T-cell (primary cell): ENCODE results near the gene NRF1. TPM values are rescaled to one million over a fixed set of nuclear protein-coding genes. Genes with fewer than 3 reads are reported as not detected.

Source experiments
- ATAC-seq, 4 experiments: fragments of 200-7000 bp in 3 of 4; fragments of 150-1000 bp in 1 of 4; cut with Tn5 transposase; replicated peaks in 1 of 4; 1 replicate in 3 of 4; 2 replicates in 1 of 4; pipeline ENCODE4 v1.10.0; 2021; ENCODE audit warnings: moderate library complexity in 3 of 4, mild to moderate bottlenecking in 2 of 4, moderate number of reproducible peaks in 1 of 4
- CTCF ChIA-PET, 2 donors: fragments of 300-600 bp; sonication (Branson Sonifier 250); formaldehyde crosslinking; loops; one replicate each; lab custom pipeline; 2022; ENCODE audit warnings: antibody characterized with exemption in 2 of 2; lab: Charles Lee
- POLR2A ChIA-PET, 2 donors: fragments of 300-600 bp; sonication (Branson Sonifier 250); formaldehyde crosslinking; loops; one replicate each; lab custom pipeline; 2022; ENCODE audit warnings: antibody characterized with exemption in 2 of 2; lab: Charles Lee
- DNase-seq, 35 experiments: peaks; one replicate each; pipeline versions ENCODE4 v3.0.0 to v3.0.0-alpha.2; 2013 to 2023
- H3K27ac ChIP-seq: one replicate; pipeline ENCODE4 v1.5.1; 2013; ENCODE audit warnings: low read length
- H3K27me3 ChIP-seq, 2 experiments: replicated peaks in 1 of 2; 1 replicate in 1 of 2; 2 replicates in 1 of 2; pipeline versions ENCODE4 v1.6.1 to v1.7.0; 2013; ENCODE audit warnings: low read length in 1 of 2, mixed read lengths in 1 of 2; ENCODE audit not compliant: control insufficient read depth in 2 of 2, insufficient read depth in 2 of 2; ENCODE audit errors: extremely low read depth in 1 of 2
- H3K36me3 ChIP-seq, 2 donors: 1 replicate in 1 of 2; 2 replicates in 1 of 2; pipeline versions ENCODE4 v1.6.1 to v1.7.0; 2013; ENCODE audit warnings: low read length in 1 of 2; ENCODE audit not compliant: control insufficient read depth in 2 of 2, insufficient read depth in 1 of 2; ENCODE audit errors: extremely low read depth in 1 of 2
- H3K4me1 ChIP-seq, 2 experiments: 1 replicate in 1 of 2; 2 replicates in 1 of 2; pipeline versions ENCODE4 v1.6.1 to v1.7.0; 2013; ENCODE audit warnings: low read length in 2 of 2, mixed read lengths in 1 of 2; ENCODE audit not compliant: insufficient read depth in 2 of 2, control insufficient read depth in 1 of 2; ENCODE audit errors: extremely low read depth in 1 of 2
- H3K4me3 ChIP-seq, 2 donors: 1 replicate in 1 of 2; 2 replicates in 1 of 2; pipeline versions ENCODE4 v1.5.1 to v1.7.0; 2013; ENCODE audit warnings: mild to moderate bottlenecking in 2 of 2, low read length in 1 of 2, moderate library complexity in 1 of 2; ENCODE audit not compliant: control insufficient read depth in 1 of 2; ENCODE audit errors: extremely low read depth in 1 of 2
- H3K9me3 ChIP-seq: 2 replicates; pipeline ENCODE4 v1.7.0; 2013
- H3K27ac Mint-ChIP-seq, 2 donors: one replicate each; pipeline ENCODE4 v1.8.0; 2020 to 2021; ENCODE audit warnings: mild to moderate bottlenecking in 2 of 2, mixed read lengths in 2 of 2
- H3K27me3 Mint-ChIP-seq, 2 donors: one replicate each; pipeline ENCODE4 v1.8.0; 2021 to 2022; ENCODE audit warnings: mixed read lengths in 2 of 2
- H3K36me3 Mint-ChIP-seq: one replicate; pipeline ENCODE4 v1.8.0; 2021; ENCODE audit warnings: mixed read lengths
- H3K4me1 Mint-ChIP-seq, 3 donors: one replicate each; pipeline ENCODE4 v1.8.0; 2020 to 2022; ENCODE audit warnings: mixed read lengths in 3 of 3, mild to moderate bottlenecking in 1 of 3
- H3K4me3 Mint-ChIP-seq, 3 donors: one replicate each; pipeline ENCODE4 v1.8.0; 2020 to 2022; ENCODE audit warnings: mild to moderate bottlenecking in 3 of 3, mixed read lengths in 3 of 3, moderate library complexity in 3 of 3
- H3K9me3 Mint-ChIP-seq, 3 donors: one replicate each; pipeline ENCODE4 v1.8.0; 2020 to 2022; ENCODE audit warnings: mixed read lengths in 3 of 3
- WGBS: methylation state at CpG from one replicate; pipeline ENCODE4 v1.1.5; 2013; ENCODE audit warnings: missing lambda C conversion rate; ENCODE audit not compliant: insufficient coverage; 5-methylcytosine and 5-hydroxymethylcytosine counted together
- total RNA-seq, 35 experiments: library from RNA in 6 of 35; stranded (reverse) in 6 of 35; fragments of 120-200 nt in 1 of 35; gene quantifications; one replicate each; pipeline versions ENCODE4 v1.2.1 to v1.2.4 and lab custom pipeline; 2013 to 2026

The NRF1 gene
- total RNA-seq, 5 donors from 2014 or later (not counting 1 experiment from before 2014, with no cell fraction given): 31.5 to 38.0 (median 35.6) TPM

GRCh38 chr7:129703751-129704150 is 92.2 kb downstream of the NRF1 start:
- CTCF ChIA-PET: interaction anchor here (0.5 to 0.6 kb wide), 2 partner anchors 60 to 120 kb away, joined by 5 to 6 read pairs; no protein-coding TSS in a partner anchor
- DNase-seq (no peak), ATAC-seq (no peak)
- no peak overlapping the region for H3K27ac Mint-ChIP-seq
- Histone ChIP-seq H3K9me3 (no peaks in the 10 kb centered on the region), H3K4me1 (no peaks in the 10 kb centered on the region), H3K27ac (no peak overlapping the region), H3K36me3 (peaks cover 0 to 10% of the 10 kb centered on the region in 2 donors), H3K27me3 (no peaks in the 10 kb centered on the region), H3K4me3 (no peak overlapping the region)
- H3K27me3 Mint-ChIP-seq: no peaks in the 10 kb centered on the region
- H3K36me3 Mint-ChIP-seq: peaks cover 20% of the 10 kb centered on the region
- no peak overlapping the region for H3K4me3 Mint-ChIP-seq
- WGBS: no CpG with 5 or more reads among the region's 4 CpGs
- H3K4me1 Mint-ChIP-seq: peaks cover 25 to 40% (median 25%) of the 10 kb centered on the region in 3 donors
- H3K9me3 Mint-ChIP-seq: no peaks in the 10 kb centered on the region
- POLR2A ChIA-PET: interaction anchor here in 1 of 2 donors (0.6 kb wide), 1 partner anchor 17 kb away, joined by 3 read pairs; no protein-coding TSS in a partner anchor

- H3K36me3 ChIP-seq: peaks cover 4 to 44% of the 10 kb centered on the region in 2 donors
- no peak for DNase-seq
- CTCF ChIA-PET: no interaction called here
- ATAC-seq: no peak
- H3K27me3 Mint-ChIP-seq: no peaks in the 10 kb centered on the region
- H3K27ac Mint-ChIP-seq: no peak overlapping the region
- no peak overlapping the region for H3K4me3 Mint-ChIP-seq
- peaks cover 44% of the 10 kb centered on the region for H3K36me3 Mint-ChIP-seq
- no peaks in the 10 kb centered on the region for H3K9me3 ChIP-seq
- peaks cover 25 to 34% (median 25%) of the 10 kb centered on the region in 3 donors for H3K4me1 Mint-ChIP-seq
- no peaks in the 10 kb centered on the region for H3K4me1 ChIP-seq
- no peak overlapping the region for H3K4me3 ChIP-seq
- no peaks in the 10 kb centered on the region for H3K27me3 ChIP-seq
- H3K9me3 Mint-ChIP-seq: no peaks in the 10 kb centered on the region
- no peak overlapping the region for H3K27ac ChIP-seq
- POLR2A ChIA-PET: no interaction called here
- no CpG with 5 or more reads among the region's 2 CpGs for WGBS
Observed at GRCh38 chr7:129707910-129708499, 96.5 kb downstream of the NRF1 start.

DNA sequence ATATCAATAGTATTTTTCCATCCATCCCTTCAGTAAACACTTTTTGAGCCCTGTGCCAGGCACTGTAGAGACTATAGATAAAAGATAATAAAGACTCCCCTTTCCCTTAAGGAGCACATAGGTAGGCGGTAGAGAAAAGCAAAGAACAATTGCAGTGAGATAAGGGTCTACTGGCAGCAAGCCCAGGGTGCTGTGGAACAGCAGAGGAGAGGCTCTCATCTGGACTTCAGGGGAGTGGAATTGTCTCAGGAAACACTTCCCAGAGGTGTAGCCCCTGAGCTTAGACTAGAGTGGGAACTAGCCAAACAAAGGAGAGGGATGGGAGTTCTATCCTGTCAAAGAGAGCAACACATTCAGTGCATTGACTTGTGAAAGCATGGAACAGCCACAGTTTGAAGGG is 102.0 kb downstream of the NRF1 start:
- DNase-seq (no peak), ATAC-seq (no peak)
- ChIA-PET POLR2A (no interaction called here), CTCF (interaction anchor here in 1 of 2 donors (1.4 kb wide), 1 partner anchor 111 kb away, joined by 3 read pairs; no protein-coding TSS in a partner anchor)
- no CpG with 5 or more reads among the region's 1 CpG for WGBS
- Mint-ChIP-seq H3K27me3 (no peaks in the 10 kb centered on the region), H3K4me3 (no peak overlapping the region), H3K9me3 (no peaks in the 10 kb centered on the region), H3K4me1 (no peaks in the 10 kb centered on the region), H3K27ac (no peak overlapping the region), H3K36me3 (peaks cover 73% of the 10 kb centered on the region)
- H3K4me3 ChIP-seq: no peak overlapping the region
- peaks cover 10 to 84% of the 10 kb centered on the region in 2 donors for H3K36me3 ChIP-seq
- no peaks in the 10 kb centered on the region for H3K9me3 ChIP-seq
- H3K27me3 ChIP-seq: no peaks in the 10 kb centered on the region
- no peaks in the 10 kb centered on the region for H3K4me1 ChIP-seq
- H3K27ac ChIP-seq: no peak overlapping the region

DNA sequence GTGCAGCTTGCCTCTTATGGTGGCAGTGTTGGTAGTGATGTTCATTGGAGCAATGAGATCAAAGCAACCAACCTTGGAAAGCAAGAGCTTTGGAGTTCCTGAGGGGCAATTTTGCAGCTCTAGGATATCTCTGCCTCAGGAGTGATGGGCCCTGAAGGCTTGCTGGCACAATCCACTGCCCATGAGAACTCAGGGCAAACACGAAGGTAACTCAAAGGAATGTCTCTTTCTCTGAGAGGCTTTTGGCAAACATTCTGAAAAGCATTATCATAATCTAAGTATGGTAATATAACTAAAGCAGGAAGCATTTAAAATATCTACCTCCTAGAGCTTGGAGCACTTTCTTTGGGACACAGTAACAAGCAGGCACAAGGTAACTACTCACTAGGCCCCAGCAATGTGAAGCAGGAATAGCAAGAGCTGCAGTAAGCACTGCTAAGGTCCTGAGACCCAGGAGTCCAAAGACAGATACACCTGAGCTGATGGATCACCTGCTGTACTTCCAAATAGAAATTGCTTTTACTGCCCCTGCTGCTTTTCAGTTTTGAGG is 103.1 kb downstream of the NRF1 start:
- Histone ChIP-seq H3K27me3 (no peaks in the 10 kb centered on the region), H3K4me3 (no peak overlapping the region), H3K36me3 (peaks cover 10 to 84% of the 10 kb centered on the region in 2 donors), H3K27ac (no peak overlapping the region), H3K4me1 (no peaks in the 10 kb centered on the region), H3K9me3 (no peaks in the 10 kb centered on the region)
- H3K27ac Mint-ChIP-seq: no peak overlapping the region
- ChIA-PET POLR2A (no interaction called here), CTCF (interaction anchor here in 1 of 2 donors (1.4 kb wide), 1 partner anchor 110 kb away, joined by 3 read pairs; no protein-coding TSS in a partner anchor)
- no CpG with 5 or more reads among the region's 1 CpG for WGBS
- DNase-seq (no peak), ATAC-seq (no peak)
- no peaks in the 10 kb centered on the region for H3K9me3 Mint-ChIP-seq
- peaks cover 74% of the 10 kb centered on the region for H3K36me3 Mint-ChIP-seq
- H3K4me3 Mint-ChIP-seq: no peak overlapping the region
- H3K4me1 Mint-ChIP-seq: no peaks in the 10 kb centered on the region
- no peaks in the 10 kb centered on the region for H3K27me3 Mint-ChIP-seq

DNA sequence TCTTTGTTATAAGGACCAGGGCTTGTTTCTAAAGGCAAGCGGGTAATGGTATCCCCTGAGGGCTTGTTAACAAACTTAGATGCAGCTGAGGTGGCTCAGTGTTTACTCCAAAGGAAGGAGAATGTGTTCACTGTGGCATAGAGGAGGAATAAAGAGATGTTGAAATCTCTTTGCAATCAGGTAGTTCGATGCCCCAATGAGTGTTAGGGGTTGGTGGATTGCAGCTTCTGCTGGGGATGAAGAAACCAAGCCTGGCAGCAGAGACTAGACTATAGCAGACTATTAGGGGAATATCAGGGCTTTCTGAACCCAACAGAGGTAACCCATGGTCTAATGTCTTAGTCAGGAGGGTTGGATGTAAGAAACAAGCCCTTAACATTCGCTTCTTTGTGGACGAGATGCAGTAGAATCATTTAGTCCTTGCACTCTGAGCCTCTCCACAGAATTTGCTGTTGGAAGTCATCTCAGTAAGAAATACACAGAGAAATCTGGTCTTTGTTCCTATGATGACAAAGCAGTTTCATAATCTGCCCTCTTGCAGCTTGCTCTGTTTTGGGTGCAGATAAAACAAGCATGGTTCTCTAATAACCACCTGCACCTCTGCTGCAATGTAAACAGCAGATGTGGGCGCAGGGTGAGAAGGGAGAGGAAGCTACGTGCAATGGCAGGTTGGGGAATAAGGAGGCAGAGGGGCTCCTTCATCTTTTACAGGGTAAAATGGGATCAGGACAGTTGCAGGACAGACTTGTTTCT is 108.6 kb downstream of the NRF1 start:
- ChIA-PET CTCF (no interaction called here), POLR2A (interaction anchor here in 1 of 2 donors (0.6 kb wide), 1 partner anchor 300 kb away, joined by 5 read pairs; no protein-coding TSS in a partner anchor)
- H3K9me3 Mint-ChIP-seq: no peaks in the 10 kb centered on the region
- H3K36me3 Mint-ChIP-seq: peaks cover 59% of the 10 kb centered on the region
- Histone ChIP-seq H3K9me3 (no peaks in the 10 kb centered on the region), H3K27ac (no peak overlapping the region), H3K27me3 (no peaks in the 10 kb centered on the region), H3K36me3 (peaks cover 11 to 66% of the 10 kb centered on the region in 2 donors), H3K4me3 (no peak overlapping the region), H3K4me1 (no peaks in the 10 kb centered on the region)
- H3K4me3 Mint-ChIP-seq: no peak overlapping the region
- no peaks in the 10 kb centered on the region for H3K27me3 Mint-ChIP-seq
- ATAC-seq (no peak), DNase-seq (no peak)
- 88% methylated on average over 2 of the region's 6 CpGs for WGBS
- H3K4me1 Mint-ChIP-seq: no peaks in the 10 kb centered on the region
- peak overlapping the region in 1 of 2 donors; percentile 23 for H3K27ac Mint-ChIP-seq

- WGBS: no CpG with 5 or more reads among the region's 1 CpG
- H3K4me3 ChIP-seq: no peak overlapping the region
- no peak overlapping the region for H3K27ac ChIP-seq
- Mint-ChIP-seq H3K27ac (no peak overlapping the region), H3K36me3 (peaks cover 62% of the 10 kb centered on the region), H3K27me3 (no peaks in the 10 kb centered on the region), H3K9me3 (no peaks in the 10 kb centered on the region), H3K4me3 (no peak overlapping the region), H3K4me1 (no peaks in the 10 kb centered on the region)
- H3K27me3 ChIP-seq: no peaks in the 10 kb centered on the region
- ChIA-PET POLR2A (no interaction called here), CTCF (no interaction called here)
- ATAC-seq (no peak), DNase-seq (no peak)
- no peaks in the 10 kb centered on the region for H3K9me3 ChIP-seq
- H3K4me1 ChIP-seq: no peaks in the 10 kb centered on the region
- peaks cover 10 to 68% of the 10 kb centered on the region in 2 donors for H3K36me3 ChIP-seq
Observed at GRCh38 chr7:129721068-129721467, 109.5 kb downstream of the NRF1 start.
